NB4 (cell line): ENCODE data around the gene OR10A3.

Experiments used
- CTCF ChIP-seq: IDR thresholded peaks from one replicate; pipeline ENCODE4 v1.5.1; 2012; ENCODE audit warnings: low read depth, low read length
- MYC ChIP-seq: IDR thresholded peaks from 2 replicates; pipeline ENCODE4 v1.6.1; 2011; ENCODE audit warnings: low read depth, low read length
- POLR2A ChIP-seq: IDR thresholded peaks from 2 replicates; pipeline ENCODE4 v1.6.1; 2011; ENCODE audit warnings: mild to moderate bottlenecking; ENCODE audit not compliant: insufficient read length; ENCODE audit errors: extremely low read depth

- TF ChIP-seq CTCF (no peak), MYC (no peak), POLR2A (no peak)
Measured at GRCh38 chr11:7981619-7982157, 40.2 kb upstream of the OR10A3 start.
